ENCODE measurements around the gene PRKCE. TPM values are rescaled to one million over a fixed set of nuclear protein-coding genes. Genes with fewer than 3 reads are reported as not detected.

PRKCE gene
- total RNA-seq, 3 donors from 2014 or later (not counting 1 experiment from before 2014, with no cell fraction given) = 35.2 to 42.1 (median 38.6) TPM

DNA sequence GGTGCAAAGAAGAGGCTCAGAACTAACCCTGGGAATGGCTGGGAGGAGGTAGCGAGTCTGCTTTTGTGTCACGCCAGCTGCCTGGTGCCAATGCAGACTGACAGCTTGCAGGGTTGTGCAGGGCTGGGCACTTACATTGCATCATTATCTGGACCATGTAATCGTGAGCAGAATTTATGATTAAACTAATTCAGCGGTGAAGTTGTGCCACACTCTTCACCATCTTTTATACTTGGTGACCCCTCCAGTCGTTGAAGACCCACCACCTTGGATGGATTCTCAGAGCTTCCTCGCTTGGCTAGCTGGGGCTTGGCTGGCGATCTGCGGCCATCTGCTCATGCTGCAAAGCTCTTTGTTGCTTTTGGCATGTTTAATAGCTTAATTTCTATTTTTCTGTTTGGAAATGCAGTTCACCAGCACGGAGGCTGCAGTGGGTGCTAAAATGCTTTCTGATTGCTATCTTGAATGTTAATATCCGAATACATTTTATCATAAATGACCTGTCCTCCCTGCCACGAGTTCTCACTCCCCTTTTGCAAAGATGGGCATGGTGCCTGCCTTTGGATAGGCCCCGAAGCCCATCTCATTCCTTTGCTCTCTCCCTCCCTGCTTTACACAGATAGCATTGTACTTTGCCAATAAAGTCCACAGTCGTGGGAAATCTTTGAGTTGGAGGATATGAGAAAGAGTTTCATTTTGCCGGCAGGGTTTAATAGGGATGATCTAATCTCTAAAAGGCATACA is 188.2 kb downstream of the PRKCE start:
- Mint-ChIP-seq H3K36me3 (no peaks in the 10 kb centered on the region), H3K27ac (no peak overlapping the region), H3K27me3 (ENCODE audit: low read depth in 2 of 2) (no peaks in the 10 kb centered on the region), H3K4me1 (peaks cover 32 to 56% of the 10 kb centered on the region in 2 donors), H3K9me3 (no peaks in the 10 kb centered on the region), H3K4me3 (no peak overlapping the region)
- no peak for DNase-seq
- peaks cover 24% of the 10 kb centered on the region for H3K4me1 ChIP-seq (ENCODE audit: control insufficient read depth, insufficient read depth, low read length)
- no peak overlapping the region for H3K4me3 ChIP-seq (ENCODE audit: low read length)
- intact Hi-C loops (cut with micrococcal nuclease) = no loop called here
- H3K27ac ChIP-seq (ENCODE audit: low read length) = no peak overlapping the region
- H3K9me3 ChIP-seq (ENCODE audit: control insufficient read depth, insufficient read depth, low read length) = no peaks in the 10 kb centered on the region
- no peaks in the 10 kb centered on the region for H3K27me3 ChIP-seq (ENCODE audit: control insufficient read depth, insufficient read depth, low read length)
- H3K36me3 ChIP-seq (ENCODE audit: control insufficient read depth, insufficient read depth, low read length) = no peaks in the 10 kb centered on the region
- ATAC-seq = no peak
- TF ChIP-seq, protein P1, sequence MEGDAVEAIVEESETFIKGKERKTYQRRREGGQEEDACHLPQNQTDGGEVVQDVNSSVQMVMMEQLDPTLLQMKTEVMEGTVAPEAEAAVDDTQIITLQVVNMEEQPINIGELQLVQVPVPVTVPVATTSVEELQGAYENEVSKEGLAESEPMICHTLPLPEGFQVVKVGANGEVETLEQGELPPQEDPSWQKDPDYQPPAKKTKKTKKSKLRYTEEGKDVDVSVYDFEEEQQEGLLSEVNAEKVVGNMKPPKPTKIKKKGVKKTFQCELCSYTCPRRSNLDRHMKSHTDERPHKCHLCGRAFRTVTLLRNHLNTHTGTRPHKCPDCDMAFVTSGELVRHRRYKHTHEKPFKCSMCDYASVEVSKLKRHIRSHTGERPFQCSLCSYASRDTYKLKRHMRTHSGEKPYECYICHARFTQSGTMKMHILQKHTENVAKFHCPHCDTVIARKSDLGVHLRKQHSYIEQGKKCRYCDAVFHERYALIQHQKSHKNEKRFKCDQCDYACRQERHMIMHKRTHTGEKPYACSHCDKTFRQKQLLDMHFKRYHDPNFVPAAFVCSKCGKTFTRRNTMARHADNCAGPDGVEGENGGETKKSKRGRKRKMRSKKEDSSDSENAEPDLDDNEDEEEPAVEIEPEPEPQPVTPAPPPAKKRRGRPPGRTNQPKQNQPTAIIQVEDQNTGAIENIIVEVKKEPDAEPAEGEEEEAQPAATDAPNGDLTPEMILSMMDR (IDR thresholded peaks at IDR 0.05) = no peak
- WGBS (ENCODE audit: insufficient coverage) = 88% methylated on average over 12 of the region's 14 CpGs

DNA sequence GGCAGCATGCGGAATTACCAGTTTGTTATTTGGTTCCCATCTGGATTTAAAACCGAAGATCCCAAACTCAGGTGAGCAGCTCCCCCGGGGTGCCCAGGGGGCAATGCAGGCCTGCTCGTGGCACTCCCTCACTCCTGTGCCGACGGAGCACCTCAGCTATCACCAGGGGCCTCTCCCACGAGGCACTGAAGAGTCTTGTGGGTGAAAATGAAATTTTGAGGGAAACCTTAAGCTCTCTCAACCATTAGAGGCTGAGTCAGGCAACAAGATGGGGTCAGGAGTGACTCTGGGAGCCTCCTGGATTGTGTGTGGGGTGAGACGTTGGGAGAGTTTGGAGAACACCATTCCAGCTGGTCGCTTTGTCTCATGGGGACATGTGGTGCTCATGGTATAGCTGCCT is 189.0 kb downstream of the PRKCE start:
- Histone ChIP-seq H3K36me3 (ENCODE audit: control insufficient read depth, insufficient read depth, low read length) (no peaks in the 10 kb centered on the region), H3K4me1 (ENCODE audit: control insufficient read depth, insufficient read depth, low read length) (peaks cover 30% of the 10 kb centered on the region), H3K4me3 (ENCODE audit: low read length) (no peak overlapping the region), H3K9me3 (ENCODE audit: control insufficient read depth, insufficient read depth, low read length) (no peaks in the 10 kb centered on the region), H3K27ac (ENCODE audit: low read length) (no peak overlapping the region), H3K27me3 (ENCODE audit: control insufficient read depth, insufficient read depth, low read length) (no peaks in the 10 kb centered on the region)
- Mint-ChIP-seq H3K9me3 (no peaks in the 10 kb centered on the region), H3K27me3 (ENCODE audit: low read depth in 2 of 2) (no peaks in the 10 kb centered on the region), H3K36me3 (no peaks in the 10 kb centered on the region), H3K27ac (no peak overlapping the region), H3K4me1 (peaks cover 38 to 62% of the 10 kb centered on the region in 2 donors), H3K4me3 (no peak overlapping the region)
- intact Hi-C loops (cut with micrococcal nuclease) = no loop called here
- DNase-seq (no peak), ATAC-seq (no peak)
- TF ChIP-seq, protein P1 (IDR thresholded peaks at IDR 0.05) = no peak
- WGBS (ENCODE audit: insufficient coverage) = 76% methylated on average over 9 of the region's 9 CpGs

DNA sequence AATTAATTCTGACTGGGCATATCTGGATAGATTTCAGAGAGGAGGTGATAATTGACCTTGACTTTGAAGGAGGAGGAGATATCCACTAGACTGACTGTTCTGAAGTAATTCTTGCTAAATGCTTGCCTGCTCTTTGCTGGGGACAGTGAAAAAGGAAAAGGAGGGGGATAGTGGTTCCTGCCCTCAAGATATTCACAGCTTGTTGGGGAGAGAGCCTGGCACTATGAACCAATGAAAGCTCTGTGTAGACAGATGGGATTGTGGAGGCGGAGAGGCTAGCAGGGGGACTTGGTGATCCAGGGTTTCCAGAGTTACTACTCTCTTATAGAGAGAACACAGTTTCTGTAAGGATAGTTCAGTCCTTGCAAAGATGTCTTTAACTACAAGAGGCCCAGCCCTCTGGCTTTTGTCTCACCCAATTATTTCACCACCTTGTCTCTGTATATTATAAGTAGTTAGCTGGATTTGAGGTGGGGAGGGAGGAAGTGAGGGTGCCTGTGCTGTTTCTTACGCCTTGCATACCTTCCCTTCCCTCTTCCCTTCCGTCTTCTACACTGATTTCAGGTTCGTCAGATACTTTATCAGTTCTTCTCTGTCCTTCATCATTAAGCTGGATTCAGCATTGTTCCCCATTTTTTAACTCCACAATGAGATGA is 190.4 kb downstream of the PRKCE start:
- Mint-ChIP-seq H3K27ac (no peak overlapping the region), H3K27me3 (ENCODE audit: low read depth in 2 of 2) (no peaks in the 10 kb centered on the region), H3K36me3 (no peaks in the 10 kb centered on the region), H3K4me1 (peaks cover 50 to 63% of the 10 kb centered on the region in 2 donors), H3K4me3 (no peak overlapping the region), H3K9me3 (no peaks in the 10 kb centered on the region)
- 72% methylated on average over 4 of the region's 4 CpGs for WGBS (ENCODE audit: insufficient coverage)
- H3K27ac ChIP-seq (ENCODE audit: low read length) = no peak overlapping the region
- intact Hi-C loops (cut with micrococcal nuclease) = no loop called here
- H3K36me3 ChIP-seq (ENCODE audit: control insufficient read depth, insufficient read depth, low read length) = no peaks in the 10 kb centered on the region
- no peaks in the 10 kb centered on the region for H3K9me3 ChIP-seq (ENCODE audit: control insufficient read depth, insufficient read depth, low read length)
- H3K27me3 ChIP-seq (ENCODE audit: control insufficient read depth, insufficient read depth, low read length) = no peaks in the 10 kb centered on the region
- DNase-seq = no peak
- peaks cover 29% of the 10 kb centered on the region for H3K4me1 ChIP-seq (ENCODE audit: control insufficient read depth, insufficient read depth, low read length)
- no peak for ATAC-seq
- TF ChIP-seq, protein P1 (IDR thresholded peaks at IDR 0.05) = no peak
- H3K4me3 ChIP-seq (ENCODE audit: low read length) = no peak overlapping the region
